ENCODE measurements around the gene DEGS1.

DEGS1 gene

GRCh38 chr1:224182866-224183590, at the start of gene DEGS1:
DEGS1 (plus strand) TSS chr1:224183240; CDS start chr1:224183337, 97 bp downstream.
- DNase-seq: peak; percentile 55

GRCh38 chr1:224133741-224134299, 49.2 kb upstream of the DEGS1 start:
- DNase-seq: no peak

GRCh38 chr1:224137518-224137917, 45.5 kb upstream of the DEGS1 start:
- DNase-seq: no peak

DNA sequence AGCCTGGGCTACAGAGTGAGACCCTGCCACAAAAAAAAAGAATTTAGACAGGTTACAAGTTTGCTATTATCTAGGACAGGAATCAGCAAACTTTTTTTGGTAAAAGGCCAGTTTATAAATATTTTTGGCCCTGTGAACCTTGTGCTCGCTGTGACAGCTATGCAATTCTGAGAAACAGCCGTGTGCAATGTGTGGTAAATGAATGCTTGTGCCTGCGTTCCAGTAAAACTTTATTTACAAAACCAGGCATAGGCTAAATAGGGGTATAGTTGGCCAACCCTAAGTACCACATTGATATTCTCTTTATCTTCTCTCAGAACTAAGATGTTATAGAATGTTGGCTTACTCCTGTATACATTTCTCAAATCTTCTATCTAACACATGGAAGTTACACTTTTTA, 44.8 kb upstream of the DEGS1 start:
- no peak for DNase-seq

GRCh38 chr1:224141693-224142092, 41.3 kb upstream of the DEGS1 start:
- DNase-seq: no peak

DNA sequence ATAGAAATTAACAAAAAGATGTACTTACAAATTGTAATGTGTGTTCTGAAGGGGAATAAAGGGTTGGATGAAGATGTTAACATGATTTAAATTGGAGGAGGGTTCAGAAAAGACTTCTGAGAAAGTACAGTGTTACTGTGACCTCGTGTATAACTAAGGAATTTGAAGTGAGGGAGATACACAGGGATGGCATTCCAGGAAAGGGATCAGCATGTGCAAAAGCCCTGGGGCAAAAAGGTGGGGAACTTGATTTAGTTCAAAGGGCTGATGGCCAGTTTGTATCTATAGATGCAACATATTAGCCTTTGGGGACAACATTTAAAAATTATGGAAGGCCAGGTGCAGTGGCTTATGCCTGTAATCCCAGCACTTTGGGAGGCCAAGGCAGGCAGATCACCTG, 33.3 kb upstream of the DEGS1 start:
- no peak for DNase-seq

DNA sequence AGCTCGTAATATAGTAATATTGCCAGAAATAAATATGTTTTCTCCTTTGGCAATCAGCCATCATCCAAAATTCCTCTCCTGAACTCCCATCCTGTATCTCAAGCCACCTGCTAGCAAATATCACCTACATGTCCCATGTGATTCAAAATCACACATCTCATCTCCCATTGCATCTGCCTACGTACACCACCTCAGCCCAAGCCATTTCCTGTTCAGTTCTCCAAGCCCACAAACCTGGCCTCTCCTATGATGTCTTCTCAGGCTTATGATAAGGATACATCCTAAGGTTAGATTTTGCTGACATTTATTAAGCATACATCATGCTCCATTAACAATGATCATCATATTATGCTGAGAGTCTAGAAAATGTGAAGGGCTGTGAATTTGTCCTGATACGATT, 31.9 kb upstream of the DEGS1 start:
- no peak for DNase-seq

DNA sequence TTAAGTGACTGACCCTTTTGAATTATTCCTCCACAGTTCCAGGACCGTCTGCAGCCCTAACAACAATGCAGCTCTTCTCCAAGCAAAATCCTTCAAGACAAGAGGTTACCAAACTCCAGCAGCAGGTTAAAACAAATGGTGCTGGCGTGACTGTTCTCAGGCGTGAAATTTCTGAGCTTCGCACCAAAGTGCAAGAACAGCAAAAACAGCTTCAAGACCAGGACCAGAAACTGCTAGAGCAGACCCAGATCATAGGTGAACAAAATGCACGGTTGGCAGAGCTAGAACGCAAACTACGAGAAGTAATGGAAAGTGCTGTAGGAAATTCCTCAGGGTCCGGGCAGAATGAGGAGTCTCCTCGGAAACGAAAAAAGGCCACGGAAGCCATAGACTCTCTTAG, 25.7 kb upstream of the DEGS1 start:
- DNase-seq: no peak

DNA sequence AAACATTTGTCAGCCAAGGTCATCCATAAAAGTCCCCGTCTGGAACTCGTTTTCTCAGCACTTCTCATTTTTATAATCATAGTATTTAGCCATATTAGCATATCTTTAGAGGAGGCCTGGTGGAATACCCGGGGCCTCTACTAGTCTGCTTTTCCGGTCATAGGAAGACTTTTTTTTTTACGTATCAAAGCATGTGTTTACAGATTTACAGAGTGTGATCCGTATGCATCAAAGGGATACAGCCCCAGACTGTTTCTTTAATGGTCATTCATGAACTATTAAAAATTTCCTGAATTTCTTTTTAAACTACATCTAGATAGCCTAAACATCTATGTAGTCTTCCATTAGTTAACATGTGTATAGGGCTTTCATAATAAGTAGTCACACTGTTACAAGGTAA, 23.5 kb upstream of the DEGS1 start:
- no peak for DNase-seq

DNA sequence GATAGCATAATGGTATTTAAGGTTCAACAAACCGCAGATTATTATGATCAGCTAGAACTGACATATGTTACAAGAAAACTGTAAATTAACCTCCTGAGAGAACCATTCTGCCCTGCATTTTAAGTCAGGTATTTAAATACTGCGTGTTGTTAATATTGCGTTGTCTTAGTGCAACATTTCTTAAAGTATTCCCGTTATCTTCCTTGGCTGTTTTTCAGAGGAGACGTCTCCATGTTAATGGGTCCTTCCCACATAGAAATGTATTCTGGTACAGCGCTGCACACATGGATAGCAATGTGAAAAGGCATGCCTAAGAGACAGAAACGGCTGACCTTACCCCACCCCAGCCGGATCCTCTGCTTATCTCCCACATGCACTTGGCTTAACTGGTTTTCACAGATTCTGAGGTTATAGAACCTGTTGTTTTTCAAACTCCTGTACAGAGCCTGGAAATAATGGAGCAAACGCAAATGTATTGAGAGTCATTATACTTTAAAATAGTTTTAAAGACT, 22.8 kb upstream of the DEGS1 start:
- DNase-seq: no peak

DNA sequence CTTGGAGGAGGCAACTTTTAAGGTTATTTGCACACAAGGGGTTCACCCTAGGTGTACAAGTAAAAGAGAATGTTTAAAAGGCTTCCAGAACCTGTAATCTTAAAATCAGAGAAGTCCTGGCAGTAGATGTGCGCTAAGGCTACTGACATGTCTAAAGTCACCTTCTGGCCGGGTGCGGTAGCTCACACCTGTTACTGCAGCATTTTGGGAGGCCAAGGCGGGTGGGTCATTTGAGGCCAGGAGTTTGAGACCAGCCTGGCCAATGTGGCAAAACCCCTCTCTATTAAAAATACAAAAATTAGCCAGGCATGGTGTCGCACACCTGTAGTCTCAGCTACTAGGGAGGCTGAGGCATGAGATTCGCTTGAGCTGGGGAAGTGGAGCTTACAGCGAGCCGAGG, 20.3 kb upstream of the DEGS1 start:
- no peak for DNase-seq

GRCh38 chr1:224163311-224163710, 19.7 kb upstream of the DEGS1 start:
- DNase-seq: no peak

DNA sequence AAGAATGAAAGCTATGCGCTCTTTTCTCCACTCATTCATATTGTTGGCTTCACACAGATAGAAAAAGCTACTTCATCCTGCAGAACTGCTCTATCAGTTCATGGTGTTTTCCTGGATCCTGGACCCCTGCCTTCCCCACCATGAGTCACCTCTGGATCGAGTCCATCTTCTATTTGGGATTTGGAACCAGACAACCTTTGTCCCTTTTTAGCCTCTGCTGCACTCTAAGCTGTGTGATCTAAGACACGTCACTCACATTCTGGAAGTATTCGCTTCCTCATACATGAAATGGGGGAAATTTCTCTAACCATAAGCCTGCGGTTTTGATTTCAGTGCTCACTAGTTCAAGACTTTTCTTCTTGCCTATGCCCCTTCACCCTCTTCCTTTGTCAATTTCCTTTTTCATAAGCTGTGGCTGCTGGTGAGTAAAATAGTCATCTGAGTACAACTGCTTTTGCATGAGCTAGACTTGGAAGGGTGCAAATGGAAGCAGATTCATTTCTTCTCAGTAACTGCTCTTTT, 14.1 kb upstream of the DEGS1 start:
- DNase-seq: no peak

DNA sequence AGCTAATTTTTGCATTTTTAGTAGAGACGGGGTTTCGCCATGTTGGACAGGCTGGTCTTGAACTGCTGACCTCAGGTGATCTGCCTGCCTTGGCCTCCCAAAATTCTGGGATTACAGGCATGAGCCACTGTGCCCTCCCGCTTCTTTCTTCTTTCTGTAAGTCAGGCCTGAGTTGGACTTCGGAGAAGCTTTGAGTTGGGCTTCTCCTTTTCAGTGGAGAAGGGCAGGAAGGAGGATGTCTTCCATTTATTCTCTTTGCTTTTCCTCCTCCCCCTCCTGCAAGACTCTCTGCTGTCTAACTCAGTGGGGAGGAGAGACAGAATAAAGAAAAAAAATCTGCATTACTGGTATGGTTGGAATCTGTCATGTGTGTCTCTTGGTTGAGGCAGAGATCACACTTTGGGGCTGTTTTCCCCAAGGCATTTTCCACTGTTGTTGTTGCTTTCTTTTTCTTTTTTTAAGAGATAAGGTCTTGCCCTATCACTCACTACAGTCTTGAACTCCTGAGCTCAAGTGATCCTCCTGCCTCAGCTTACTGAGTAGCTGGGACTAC, 13.2 kb upstream of the DEGS1 start:
- no peak for DNase-seq

DNA sequence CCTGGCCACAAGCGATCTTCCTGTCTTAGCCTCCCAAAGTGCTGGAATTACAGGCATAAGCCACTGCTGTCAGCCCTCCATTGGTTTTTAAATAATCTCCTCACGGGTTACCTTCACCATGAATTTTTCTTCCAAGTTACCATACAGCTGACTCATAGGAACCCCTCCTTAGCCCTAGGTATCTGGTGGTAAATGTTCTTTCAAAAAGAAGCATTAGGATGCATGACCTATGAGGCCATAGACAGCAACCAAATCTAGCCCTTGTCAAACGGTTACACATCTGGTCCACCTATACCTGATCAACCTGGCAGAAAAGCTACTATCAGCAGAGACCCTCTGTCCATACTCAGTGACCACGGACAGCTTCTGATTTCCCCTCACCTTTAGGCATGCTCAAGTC, 12.7 kb upstream of the DEGS1 start:
- no peak for DNase-seq

GRCh38 chr1:224170748-224171478, 12.1 kb upstream of the DEGS1 start:
- DNase-seq: no peak

DNA sequence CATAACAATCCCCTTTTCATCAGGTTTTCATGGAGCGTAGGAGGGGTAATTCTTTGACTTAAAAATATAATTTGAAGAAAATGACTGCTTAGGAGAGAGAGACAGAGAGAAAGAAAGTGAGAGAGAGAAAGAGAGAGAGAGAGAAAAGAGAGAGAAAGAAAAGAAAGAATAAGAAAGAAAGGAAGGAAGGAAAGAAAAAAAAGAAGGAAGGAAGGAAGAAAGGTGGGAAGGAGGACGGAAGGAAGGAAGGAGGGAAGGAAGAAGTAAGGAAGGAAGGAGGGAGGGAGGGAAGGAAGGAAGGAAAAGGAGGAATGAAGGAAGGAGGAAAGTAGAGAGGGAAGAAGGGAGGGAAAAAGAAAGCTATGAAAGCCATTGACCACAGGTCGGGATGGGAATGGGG, 10.8 kb upstream of the DEGS1 start:
- no peak for DNase-seq

- DNase-seq: no peak
These were observed 9.5 kb upstream of the DEGS1 start for GRCh38 chr1:224173523-224173922.

DNA sequence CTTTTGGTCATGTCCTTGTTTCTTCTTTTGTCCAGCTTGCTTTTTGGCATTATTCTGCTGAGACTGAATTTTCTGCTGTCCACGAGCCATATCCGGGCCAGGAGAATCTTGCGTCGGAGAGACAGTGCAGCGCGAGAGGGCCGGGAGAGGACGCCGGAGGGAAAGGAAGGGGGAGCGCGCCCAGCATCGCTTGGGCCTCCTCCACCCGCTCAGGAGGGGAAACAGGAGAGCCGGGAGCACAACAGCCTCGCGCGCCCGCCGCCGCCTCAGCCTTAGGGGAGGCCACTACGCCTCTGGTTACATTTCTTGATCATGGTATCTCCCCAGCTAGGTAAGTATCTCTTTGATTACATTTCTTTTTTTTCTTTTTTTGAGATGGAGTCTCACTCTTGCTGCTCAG, 7.4 kb upstream of the DEGS1 start:
- DNase-seq: no peak

GRCh38 chr1:224177356-224177999, 5.6 kb upstream of the DEGS1 start:
- no peak for DNase-seq

DNA sequence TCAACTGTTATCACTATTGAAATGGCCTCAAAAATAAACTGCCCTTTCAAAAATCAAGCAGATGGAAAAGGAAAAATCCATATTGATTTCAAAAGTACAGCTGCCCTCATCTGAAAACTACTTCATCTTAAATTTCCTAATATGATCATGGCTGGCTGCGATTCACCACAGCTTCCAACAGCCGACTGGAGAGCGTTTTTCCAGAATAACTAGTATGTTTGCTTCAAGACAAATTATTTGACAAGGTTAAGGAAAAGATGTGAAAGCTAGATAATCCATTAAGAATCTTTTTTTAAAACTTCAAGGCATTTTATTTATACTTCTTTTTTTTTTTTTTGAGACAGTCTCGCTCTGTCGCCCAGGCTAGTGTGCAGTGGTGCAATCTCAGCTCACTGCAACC, 4.1 kb upstream of the DEGS1 start:
- no peak for DNase-seq

GRCh38 chr1:224180783-224181452, 2.1 kb upstream of the DEGS1 start:
- DNase-seq: no peak

GRCh38 chr1:224181453-224181810, 1.6 kb upstream of the DEGS1 start:
- no peak for DNase-seq

Data from NCI-H2081 treated with DMSO at 0.1 percent for 48 hours (cell line).